SK-N-SH treated with all-trans-retinoic acid at 6 μM for 48 hours (cell line): ENCODE results near the gene TUBGCP2.

Source experiments
- CREB5 ChIP-seq: fragments of 250-450 bp; sonication (Bioruptor Pico); IDR thresholded peaks from 2 replicates; pipeline ENCODE4 v1.5.1; 2020; ENCODE audit warnings: low read depth, mild to moderate bottlenecking, moderate library complexity
- CSDC2 ChIP-seq: fragments of 250-450 bp; sonication (Bioruptor Pico); IDR thresholded peaks from 2 replicates; pipeline ENCODE4 v1.5.0; 2020; ENCODE audit warnings: mild to moderate bottlenecking, moderate library complexity
- PATZ1 ChIP-seq: fragments of 250-450 bp; sonication (Bioruptor Pico); IDR thresholded peaks from 2 replicates; pipeline ENCODE4 v1.8.0; 2020; ENCODE audit warnings: mild to moderate bottlenecking, moderate library complexity, borderline replicate concordance
- POU6F1 ChIP-seq: fragments of 250-450 bp; sonication (Bioruptor Pico); IDR thresholded peaks from 2 replicates; pipeline ENCODE4 v1.8.0; 2021; ENCODE audit warnings: low read depth, mild to moderate bottlenecking, moderate library complexity, borderline replicate concordance
- RARB ChIP-seq: fragments of 250-450 bp; sonication (Bioruptor Pico); IDR thresholded peaks from 2 replicates; pipeline ENCODE4 v1.8.0; 2021; ENCODE audit warnings: mild to moderate bottlenecking, moderate library complexity
- SNAI2 ChIP-seq: fragments of 250-450 bp; sonication (Bioruptor Pico); IDR thresholded peaks from 2 replicates; pipeline ENCODE4 v1.5.0; 2020; ENCODE audit warnings: mild to moderate bottlenecking, moderate library complexity
- TOX ChIP-seq: fragments of 250-450 bp; sonication (Bioruptor Pico); IDR thresholded peaks from 2 replicates; pipeline ENCODE4 v1.8.0; 2021; ENCODE audit warnings: mild to moderate bottlenecking, moderate library complexity, borderline replicate concordance
- ZFP3 ChIP-seq: fragments of 250-450 bp; sonication (Bioruptor Pico); IDR thresholded peaks from 2 replicates; pipeline ENCODE4 v1.5.0; 2020; ENCODE audit warnings: mild to moderate bottlenecking, moderate library complexity
- ZFP30 ChIP-seq: fragments of 450-650 bp; formaldehyde crosslinking; IDR thresholded peaks from 2 replicates; pipeline ENCODE4 v1.5.0; 2022; ENCODE audit warnings: mild to moderate bottlenecking, moderate library complexity
- ZNF565 ChIP-seq: fragments of 450-650 bp; formaldehyde crosslinking; conservative IDR thresholded peaks from 2 replicates; pipeline ENCODE4 v1.5.0; 2020; ENCODE audit warnings: low read depth, mild to moderate bottlenecking, moderate library complexity
- ZNF8 ChIP-seq: fragments of 450-650 bp; formaldehyde crosslinking; IDR thresholded peaks from 2 replicates; pipeline ENCODE4 v1.5.0; 2020; ENCODE audit warnings: mild to moderate bottlenecking, moderate library complexity

GRCh38 chr10:133272301-133272963, 36.2 kb downstream of the TUBGCP2 start:
- TF ChIP-seq CSDC2 (CRISPR knock-in tag) (no peak), ZNF565 (CRISPR knock-in tag) (no peak), ZNF8 (CRISPR knock-in tag) (no peak), RARB (no peak), ZFP30 (CRISPR knock-in tag) (no peak), ZFP3 (CRISPR knock-in tag) (no peak), PATZ1 (CRISPR knock-in tag) (no peak), SNAI2 (CRISPR knock-in tag) (no peak), TOX (CRISPR knock-in tag) (no peak), CREB5 (CRISPR knock-in tag) (no peak), POU6F1 (CRISPR knock-in tag) (no peak)
